ENCODE measurements around the gene KIF16B. TPM values are rescaled to one million over a fixed set of nuclear protein-coding genes. Genes with fewer than 3 reads are reported as not detected.

KIF16B gene
- total RNA-seq, 1 experiment from 2014 or later, result 12.7 TPM

DNA sequence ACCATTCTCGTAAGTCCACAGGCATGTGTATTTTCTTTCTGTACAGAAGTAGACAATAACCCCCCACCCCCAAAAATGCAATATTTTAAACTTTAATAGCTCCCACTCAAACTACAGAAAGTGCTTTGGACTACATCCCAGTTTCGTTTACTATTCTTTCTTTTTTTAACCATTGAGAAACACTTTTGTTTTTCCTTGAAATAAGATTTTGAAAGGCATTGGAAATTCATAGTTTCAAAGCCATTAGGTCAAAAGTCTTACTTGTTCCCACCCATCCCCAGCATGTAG is 140.0 kb downstream of the KIF16B start:
- CTCF ChIA-PET, result no interaction called here
- Histone ChIP-seq H3K9ac (ENCODE audit: low read length) (no peak overlapping the region), H3K27me3 (ENCODE audit: low read length) (no peaks in the 10 kb centered on the region), H3K9me3 (ENCODE audit: low read length) (no peaks in the 10 kb centered on the region), H3K9me2 (replicated peaks; ENCODE audit: low read length) (no peaks in the 10 kb centered on the region), H3K4me3 (ENCODE audit: low read length) (no peak overlapping the region), H3K79me2 (ENCODE audit: low read length) (no peaks in the 10 kb centered on the region), H3K36me3 (ENCODE audit: low read depth, low read length) (no peaks in the 10 kb centered on the region), H3K4me1 (ENCODE audit: insufficient read depth, low read length) (peaks cover 15% of the 10 kb centered on the region), H2AFZ (ENCODE audit: low read length) (no peak overlapping the region), H3K27ac (ENCODE audit: low read length) (no peak overlapping the region), H3K4me2 (ENCODE audit: low read length) (no peak overlapping the region), H4K20me1 (ENCODE audit: low read length) (no peaks in the 10 kb centered on the region), H3F3A (ENCODE audit: low read length, unreplicated experiment) (no peaks in the 10 kb centered on the region)
- TF ChIP-seq EZH2 (IDR thresholded peaks at IDR 0.05; ENCODE audit: low read length, unreplicated experiment) (no peak), EZH2phosphoT487 (IDR thresholded peaks at IDR 0.05; ENCODE audit: borderline replicate concordance, low read length) (no peak)
- TF ChIP-seq, protein P1, sequence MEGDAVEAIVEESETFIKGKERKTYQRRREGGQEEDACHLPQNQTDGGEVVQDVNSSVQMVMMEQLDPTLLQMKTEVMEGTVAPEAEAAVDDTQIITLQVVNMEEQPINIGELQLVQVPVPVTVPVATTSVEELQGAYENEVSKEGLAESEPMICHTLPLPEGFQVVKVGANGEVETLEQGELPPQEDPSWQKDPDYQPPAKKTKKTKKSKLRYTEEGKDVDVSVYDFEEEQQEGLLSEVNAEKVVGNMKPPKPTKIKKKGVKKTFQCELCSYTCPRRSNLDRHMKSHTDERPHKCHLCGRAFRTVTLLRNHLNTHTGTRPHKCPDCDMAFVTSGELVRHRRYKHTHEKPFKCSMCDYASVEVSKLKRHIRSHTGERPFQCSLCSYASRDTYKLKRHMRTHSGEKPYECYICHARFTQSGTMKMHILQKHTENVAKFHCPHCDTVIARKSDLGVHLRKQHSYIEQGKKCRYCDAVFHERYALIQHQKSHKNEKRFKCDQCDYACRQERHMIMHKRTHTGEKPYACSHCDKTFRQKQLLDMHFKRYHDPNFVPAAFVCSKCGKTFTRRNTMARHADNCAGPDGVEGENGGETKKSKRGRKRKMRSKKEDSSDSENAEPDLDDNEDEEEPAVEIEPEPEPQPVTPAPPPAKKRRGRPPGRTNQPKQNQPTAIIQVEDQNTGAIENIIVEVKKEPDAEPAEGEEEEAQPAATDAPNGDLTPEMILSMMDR (conservative IDR thresholded peaks at IDR 0.05; ENCODE audit: low read depth, low read length), result no peak
- intact Hi-C loops (cut with micrococcal nuclease), result no loop called here
- ATAC-seq (no peak), DNase-seq (no peak)
- BruUV-seq (replicated peaks), result no TSS peak
- POLR2A ChIA-PET (ENCODE audit: unreplicated experiment), result interaction anchor here (0.7 kb wide), 1 partner anchor 465 kb away, joined by 7 read pairs; no protein-coding TSS in a partner anchor

DNA sequence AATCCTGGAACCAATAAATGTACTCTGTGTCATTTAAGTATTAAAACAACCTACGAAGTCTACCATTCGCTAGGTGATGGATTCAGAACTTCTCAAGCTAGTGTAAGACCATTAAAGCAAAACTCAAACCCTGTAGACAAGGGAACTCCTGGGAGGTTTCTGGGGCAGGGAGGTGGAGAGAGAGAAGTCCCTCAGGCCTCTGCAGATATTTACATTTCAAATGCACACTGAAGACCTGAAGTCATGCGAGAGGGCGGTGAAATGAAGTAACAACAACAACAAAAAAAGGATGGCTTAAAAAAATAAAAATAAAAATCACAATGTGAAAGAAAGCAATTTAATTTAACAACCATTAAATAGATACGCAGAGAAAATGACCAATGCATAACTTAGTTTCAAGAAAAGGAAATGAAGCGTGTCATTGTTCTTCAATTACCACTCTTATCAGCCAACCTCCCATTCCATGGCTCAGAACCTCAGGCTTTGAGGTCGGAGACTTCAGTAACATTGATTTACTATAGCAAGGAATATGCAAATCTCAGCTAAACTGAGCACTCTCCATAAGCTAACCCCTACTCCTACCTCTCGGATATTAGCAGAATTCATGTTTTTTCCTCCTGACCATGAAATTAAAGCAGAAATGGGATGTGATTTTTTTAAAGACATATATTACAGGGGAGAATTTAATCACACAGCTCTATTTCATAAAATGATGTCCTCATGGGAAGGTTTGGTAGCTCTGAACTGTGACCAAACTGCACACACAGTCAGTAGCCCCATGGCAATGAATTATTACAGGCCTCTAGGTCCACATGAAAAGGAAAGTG is 140.6 kb downstream of the KIF16B start:
- Histone ChIP-seq H3K4me3 (ENCODE audit: low read length) (no peak overlapping the region), H3K4me2 (ENCODE audit: low read length) (no peak overlapping the region), H3K4me1 (ENCODE audit: insufficient read depth, low read length) (peaks cover 10% of the 10 kb centered on the region), H3K27me3 (ENCODE audit: low read length) (no peaks in the 10 kb centered on the region), H4K20me1 (ENCODE audit: low read length) (no peaks in the 10 kb centered on the region), H3K36me3 (ENCODE audit: low read depth, low read length) (no peaks in the 10 kb centered on the region), H3K9ac (ENCODE audit: low read length) (no peak overlapping the region), H3K9me2 (replicated peaks; ENCODE audit: low read length) (no peaks in the 10 kb centered on the region), H3F3A (ENCODE audit: low read length, unreplicated experiment) (no peaks in the 10 kb centered on the region), H3K27ac (ENCODE audit: low read length) (no peak overlapping the region), H3K79me2 (ENCODE audit: low read length) (no peaks in the 10 kb centered on the region), H2AFZ (ENCODE audit: low read length) (no peak overlapping the region), H3K9me3 (ENCODE audit: low read length) (no peaks in the 10 kb centered on the region)
- CTCF ChIA-PET, result no interaction called here
- no TSS peak for BruUV-seq (replicated peaks)
- intact Hi-C loops (cut with micrococcal nuclease), result no loop called here
- TF ChIP-seq EZH2 (IDR thresholded peaks at IDR 0.05; ENCODE audit: low read length, unreplicated experiment) (no peak), EZH2phosphoT487 (IDR thresholded peaks at IDR 0.05; ENCODE audit: borderline replicate concordance, low read length) (no peak)
- TF ChIP-seq, protein P1 (conservative IDR thresholded peaks at IDR 0.05; ENCODE audit: low read depth, low read length), result no peak
- POLR2A ChIA-PET (ENCODE audit: unreplicated experiment), result interaction anchor here (0.7 kb wide), 1 partner anchor 464 kb away, joined by 7 read pairs; no protein-coding TSS in a partner anchor
- no peak for ATAC-seq
- DNase-seq, result no peak

GRCh38 chr20:16428112-16428511 is 145.1 kb downstream of the KIF16B start:
- POLR2A ChIA-PET (ENCODE audit: unreplicated experiment), result no interaction called here
- no peak for ATAC-seq
- intact Hi-C loops (cut with micrococcal nuclease), result no loop called here

More at GRCh38 chr20:16428112-16428511, 145.1 kb downstream of the KIF16B start:
- Histone ChIP-seq H3K9ac (ENCODE audit: low read length) (no peak overlapping the region), H3K4me2 (ENCODE audit: low read length) (no peak overlapping the region), H4K20me1 (ENCODE audit: low read length) (no peaks in the 10 kb centered on the region), H3K4me1 (ENCODE audit: insufficient read depth, low read length) (no peaks in the 10 kb centered on the region), H2AFZ (ENCODE audit: low read length) (no peak overlapping the region), H3K27ac (ENCODE audit: low read length) (no peak overlapping the region), H3K79me2 (ENCODE audit: low read length) (no peaks in the 10 kb centered on the region), H3K4me3 (ENCODE audit: low read length) (no peak overlapping the region), H3F3A (ENCODE audit: low read length, unreplicated experiment) (no peaks in the 10 kb centered on the region), H3K9me3 (ENCODE audit: low read length) (no peaks in the 10 kb centered on the region), H3K27me3 (ENCODE audit: low read length) (no peaks in the 10 kb centered on the region), H3K36me3 (ENCODE audit: low read depth, low read length) (peaks cover 19% of the 10 kb centered on the region; the same call in 1 of the 2 replicates), H3K9me2 (replicated peaks; ENCODE audit: low read length) (no peaks in the 10 kb centered on the region)
- TF ChIP-seq EZH2phosphoT487 (IDR thresholded peaks at IDR 0.05; ENCODE audit: borderline replicate concordance, low read length) (no peak), EZH2 (IDR thresholded peaks at IDR 0.05; ENCODE audit: low read length, unreplicated experiment) (no peak)
- TF ChIP-seq, protein P1 (conservative IDR thresholded peaks at IDR 0.05; ENCODE audit: low read depth, low read length), result no peak
- CTCF ChIA-PET, result no interaction called here
- BruUV-seq (replicated peaks), result no TSS peak
- no peak for DNase-seq

Data from PC-3 (cell line).